Neural cell (in vitro differentiated cells): ENCODE results near the gene CACNB2. TPM values are rescaled to one million over a fixed set of nuclear protein-coding genes. Genes with fewer than 3 reads are reported as not detected.

Experiments used
- polyA plus RNA-seq: library from polyadenylated mRNA; depleted of rRNA; stranded (reverse); fragments of >200 nt; gene quantifications from 2 replicates; pipeline ENCODE4 v1.2.3, GENCODE V29; 2014

CACNB2 gene
- polyA plus RNA-seq, 1 donor from 2014 or later: 14.3 TPM

Other genes with a start within 250 kb of the CACNB2 start
- not detected in 2 replicates for gene SLC39A12, start 188.5 kb upstream of the CACNB2 start, polyA plus RNA-seq